ENCODE results near the gene SERPINH1.

Gene SERPINH1

GRCh38 chr11:75593286-75593915 lies 31.3 kb downstream of the SERPINH1 start:
- TF ChIP-seq CTCF (IDR thresholded peaks at IDR 0.05; ENCODE audit: borderline replicate concordance, control extremely low read depth, extremely low read depth, insufficient read depth, missing control alignments), result no peak
- no peak for DNase-seq (ENCODE audit: low spot score)
- in situ Hi-C loops (cut with MboI; ENCODE audit: low sequenced_read_pairs, unreplicated experiment), result no loop called here

- in situ Hi-C loops (cut with MboI; ENCODE audit: low sequenced_read_pairs, unreplicated experiment), result no loop called here
- no peak for DNase-seq (ENCODE audit: low spot score)
- no peak for TF ChIP-seq CTCF (IDR thresholded peaks at IDR 0.05; ENCODE audit: borderline replicate concordance, control extremely low read depth, extremely low read depth, insufficient read depth, missing control alignments)
Measured at GRCh38 chr11:75594211-75594610, 32.2 kb downstream of the SERPINH1 start.

GRCh38 chr11:75595429-75595828 lies 33.4 kb downstream of the SERPINH1 start:
- in situ Hi-C loops (cut with MboI; ENCODE audit: low sequenced_read_pairs, unreplicated experiment), result no loop called here
- no peak for TF ChIP-seq CTCF (IDR thresholded peaks at IDR 0.05; ENCODE audit: borderline replicate concordance, control extremely low read depth, extremely low read depth, insufficient read depth, missing control alignments)
- no peak for DNase-seq (ENCODE audit: low spot score)

- no peak for DNase-seq (ENCODE audit: low spot score)
- no peak for TF ChIP-seq CTCF (IDR thresholded peaks at IDR 0.05; ENCODE audit: borderline replicate concordance, control extremely low read depth, extremely low read depth, insufficient read depth, missing control alignments)
- in situ Hi-C loops (cut with MboI; ENCODE audit: low sequenced_read_pairs, unreplicated experiment), result no loop called here
Measured at GRCh38 chr11:75596914-75597313, 34.9 kb downstream of the SERPINH1 start.

GRCh38 chr11:75597636-75598035 lies 35.6 kb downstream of the SERPINH1 start:
- DNase-seq (ENCODE audit: low spot score), result peak; percentile 66
- in situ Hi-C loops (cut with MboI; ENCODE audit: low sequenced_read_pairs, unreplicated experiment), result no loop called here
- TF ChIP-seq CTCF (IDR thresholded peaks at IDR 0.05; ENCODE audit: borderline replicate concordance, control extremely low read depth, extremely low read depth, insufficient read depth, missing control alignments), result peak; percentile 53

GRCh38 chr11:75598264-75598663 lies 36.2 kb downstream of the SERPINH1 start:
- in situ Hi-C loops (cut with MboI; ENCODE audit: low sequenced_read_pairs, unreplicated experiment), result no loop called here
- TF ChIP-seq CTCF (IDR thresholded peaks at IDR 0.05; ENCODE audit: borderline replicate concordance, control extremely low read depth, extremely low read depth, insufficient read depth, missing control alignments), result no peak
- no peak for DNase-seq (ENCODE audit: low spot score)
